Hematopoietic multipotent progenitor cell treated with erythropoietin and hydrocortisone succinate and interleukin-3 and kit ligand, for 6 days (in vitro differentiated cells): ENCODE results near the gene LRRC59.
"Not testable (repeated sequence)": the region's sequence is repeated elsewhere in the genome, so short reads cannot be mapped to it uniquely, and the experiment has no call there.

ENCODE experiments used
- DNase-seq: peaks from one replicate; pipeline ENCODE4 v3.0.0-alpha.2; 2015

LRRC59 gene

DNA sequence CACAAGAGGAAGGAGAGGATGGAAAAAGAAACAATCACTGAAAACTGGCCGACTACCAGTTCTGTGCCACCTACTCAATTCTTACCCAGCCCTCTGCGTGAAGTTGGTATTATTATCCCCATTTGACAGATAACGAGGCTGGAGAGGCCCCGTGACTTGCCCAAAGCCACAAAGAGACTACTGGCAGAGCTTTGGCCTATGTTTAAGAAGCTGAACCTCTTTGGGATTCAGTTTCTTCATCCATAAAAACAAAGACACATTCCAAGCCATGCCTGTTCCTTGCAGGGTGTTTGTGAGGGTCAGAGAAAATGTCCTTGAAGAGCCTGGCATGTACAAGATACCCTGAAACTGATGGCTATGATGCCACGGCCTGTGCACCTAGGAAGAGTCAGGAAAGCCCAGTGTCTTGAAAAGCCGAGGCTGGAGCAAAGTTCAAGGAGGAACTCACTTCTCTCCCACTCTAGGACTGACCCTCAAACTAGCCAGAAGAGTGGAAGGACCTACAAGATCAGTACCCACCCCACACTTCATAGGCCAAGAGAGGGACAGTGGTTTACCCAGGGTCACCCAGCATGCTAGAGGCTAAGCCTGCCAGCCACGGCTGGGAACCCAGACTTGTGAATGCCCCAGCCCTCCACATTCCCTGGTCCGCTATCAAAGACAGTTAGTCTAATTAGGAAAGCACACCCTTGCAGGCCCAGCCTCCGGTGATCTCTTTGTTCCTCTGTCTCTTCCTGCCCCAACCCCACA, 27.1 kb upstream of the LRRC59 start:
- DNase-seq: peak; percentile 46

DNA sequence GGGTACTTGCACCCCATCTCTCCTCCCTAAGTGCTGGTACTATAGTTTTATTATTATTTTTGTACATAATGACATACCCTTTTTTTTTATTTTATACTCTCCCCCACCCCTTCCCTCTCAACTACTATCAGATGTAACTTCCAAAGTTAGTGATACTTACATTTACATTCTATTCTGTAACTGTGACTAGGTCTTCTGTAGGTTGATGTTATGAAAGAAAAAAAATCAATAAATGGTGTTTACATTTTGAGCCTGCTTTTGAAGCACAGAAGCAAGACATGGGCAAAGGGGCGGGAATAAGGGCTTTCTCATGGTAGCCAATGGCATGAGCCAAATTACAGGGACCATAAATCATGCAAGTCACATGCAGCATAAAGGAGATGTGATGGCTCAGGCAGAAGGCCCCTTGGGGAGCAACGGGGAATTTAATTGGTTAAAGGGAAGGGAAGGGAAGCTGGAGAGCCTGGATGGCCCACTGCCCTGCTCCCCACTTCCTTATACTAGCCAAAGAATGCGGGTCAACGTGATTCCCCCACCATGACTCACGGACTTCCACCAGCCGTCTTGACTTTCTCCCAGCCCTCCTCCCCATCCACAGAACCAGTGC, 26.3 kb upstream of the LRRC59 start:
- DNase-seq: peak; percentile 50

DNA sequence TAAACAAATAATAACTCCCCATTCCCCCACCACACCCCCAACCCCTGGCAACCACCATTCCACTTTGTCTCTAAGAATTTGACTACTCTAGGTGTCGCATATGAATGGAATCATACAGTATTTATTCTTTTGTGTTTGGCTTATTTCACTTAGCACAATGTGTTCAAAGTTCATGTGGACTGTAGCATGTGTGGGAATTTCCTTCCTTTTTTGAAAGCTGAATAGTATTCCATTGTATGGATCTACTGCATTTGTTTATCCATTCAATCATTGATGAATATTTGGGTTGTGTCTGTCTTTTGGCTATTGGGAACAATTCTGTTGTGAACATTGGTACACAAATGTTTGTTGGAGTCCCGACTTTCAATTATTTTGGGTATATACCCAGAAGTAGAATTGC, 25.4 kb upstream of the LRRC59 start:
- no peak for DNase-seq

DNA sequence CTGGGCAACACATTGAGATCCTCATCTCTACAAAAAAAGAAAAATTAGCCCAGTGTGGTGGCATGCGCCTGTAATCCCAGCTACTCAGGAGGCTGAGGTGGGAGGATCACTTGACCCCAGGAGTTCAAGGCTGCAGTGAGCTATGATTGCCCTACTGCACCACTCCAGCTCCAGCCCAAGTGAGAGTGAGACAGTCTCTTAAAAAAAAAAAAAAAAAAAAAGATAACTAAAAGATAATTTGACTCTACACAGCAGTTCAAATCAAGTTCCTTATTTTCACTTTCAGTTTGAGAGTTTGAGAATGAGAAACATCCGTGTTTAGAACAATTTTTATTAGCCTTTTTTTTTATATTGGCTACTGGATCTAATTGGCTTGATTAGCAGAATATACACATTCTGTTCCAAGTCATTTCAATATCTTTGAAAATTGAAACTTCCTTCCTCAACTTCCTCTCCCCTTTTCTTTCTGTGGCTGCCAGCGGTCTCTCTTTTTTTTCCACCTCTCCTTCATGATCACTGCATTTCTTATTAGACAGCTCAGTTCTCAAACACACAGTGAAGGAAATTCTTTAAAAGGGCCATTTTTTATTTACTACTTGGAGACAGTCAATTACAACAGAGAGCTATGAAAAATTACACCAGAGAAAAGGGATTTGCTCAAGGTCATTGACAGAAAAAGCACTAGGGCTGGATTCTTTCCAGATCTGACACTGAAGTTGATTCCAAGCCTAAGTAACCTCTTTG, 24.2 kb upstream of the LRRC59 start:
- peak; percentile 70 for DNase-seq

DNA sequence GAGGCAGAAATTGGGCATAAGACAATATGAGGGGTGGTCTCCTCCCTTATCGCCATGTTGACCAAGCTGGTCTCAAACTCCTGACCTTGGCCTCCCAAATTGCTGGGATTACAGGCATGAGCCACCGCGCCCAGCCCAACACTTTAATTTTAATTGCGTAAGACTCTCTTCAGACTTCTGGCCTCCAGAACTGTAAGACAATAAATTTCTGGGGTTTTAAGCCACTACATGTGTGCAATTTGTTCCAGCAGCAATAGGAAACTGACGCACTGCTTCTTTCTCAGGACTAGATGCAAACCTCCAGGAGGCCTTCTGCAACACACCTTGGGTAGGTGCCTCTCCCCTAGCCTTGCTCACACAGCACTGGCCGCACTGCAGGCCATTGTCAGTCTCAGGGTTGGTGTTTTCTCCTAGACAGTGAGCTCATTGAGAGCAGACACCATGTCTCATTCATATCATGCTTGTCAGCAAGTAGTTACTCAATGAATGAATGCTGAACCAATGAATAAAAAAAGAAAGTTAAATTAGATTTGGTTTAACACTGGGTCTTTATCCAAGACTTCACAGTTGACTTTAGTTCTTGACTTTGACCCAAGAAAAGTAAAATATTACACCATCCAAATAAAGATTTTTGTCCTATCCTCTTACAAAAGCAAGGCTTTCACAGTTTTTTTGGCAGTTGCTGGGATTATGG, 23.2 kb upstream of the LRRC59 start:
- DNase-seq: no peak

DNA sequence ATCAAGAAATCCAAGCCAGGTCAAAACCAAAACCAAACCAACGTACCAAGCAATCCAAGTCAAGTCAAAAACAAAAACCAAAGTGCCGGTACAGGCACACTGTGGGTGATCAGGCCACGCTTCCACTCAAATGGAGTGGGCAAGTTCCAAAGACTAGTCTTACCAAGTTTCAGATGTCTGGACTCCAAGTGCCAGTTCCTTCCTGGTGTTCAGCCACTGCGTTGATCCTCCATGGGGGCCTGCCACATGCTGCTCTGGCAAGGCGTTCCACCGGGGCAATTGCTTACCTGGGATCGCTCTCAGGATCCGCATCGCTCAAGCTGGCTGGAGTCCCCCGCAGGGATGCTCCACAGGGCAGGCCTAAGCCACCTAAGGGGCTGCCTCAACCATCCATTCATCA, 22.3 kb upstream of the LRRC59 start:
- not testable (repeated sequence) for DNase-seq

DNA sequence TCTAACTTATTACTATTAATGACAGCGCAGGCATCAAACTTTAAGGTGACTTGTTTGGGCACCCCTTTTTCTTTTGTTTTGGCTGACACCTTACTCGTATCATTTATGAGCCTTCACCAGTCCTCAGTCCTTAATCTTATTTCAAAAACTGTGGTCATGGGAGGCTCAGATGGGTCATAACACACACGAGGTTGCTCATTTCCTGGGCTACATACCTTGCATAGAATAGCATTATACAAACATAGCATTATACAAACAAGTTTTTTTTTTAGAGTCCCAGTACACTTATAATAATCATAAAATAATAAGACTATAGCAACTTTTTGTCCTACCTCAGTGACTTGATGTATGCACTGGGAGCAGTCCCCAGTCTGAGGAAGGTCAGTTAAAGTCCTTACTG, 17.5 kb upstream of the LRRC59 start:
- DNase-seq: no peak

DNA sequence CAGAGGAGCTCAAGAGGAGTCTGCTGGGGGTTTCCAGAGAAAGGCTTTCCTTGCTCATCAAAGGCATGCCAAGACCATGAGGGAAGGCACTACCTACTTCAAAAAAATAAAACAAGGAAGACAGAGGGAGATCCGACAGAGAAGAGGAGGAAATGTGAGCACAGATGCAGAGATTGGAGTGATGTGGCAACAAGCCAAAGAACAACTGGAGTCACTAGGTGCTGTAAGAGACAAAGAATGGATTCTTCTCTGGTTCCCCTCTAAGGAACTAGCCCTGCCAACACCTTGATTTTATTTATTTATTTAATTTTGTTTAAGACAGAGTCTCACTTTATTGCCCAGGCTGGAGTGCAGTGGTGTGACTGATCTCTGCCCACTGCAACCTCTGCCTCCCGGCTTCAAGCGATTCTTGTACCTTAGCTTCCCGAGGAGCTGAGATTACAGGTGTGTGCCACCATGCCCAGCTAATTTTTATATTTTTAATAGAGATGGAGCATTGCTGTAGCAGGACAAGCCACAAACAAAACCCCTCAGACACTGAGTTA, 14.9 kb upstream of the LRRC59 start:
- peak; percentile 24 for DNase-seq

DNA sequence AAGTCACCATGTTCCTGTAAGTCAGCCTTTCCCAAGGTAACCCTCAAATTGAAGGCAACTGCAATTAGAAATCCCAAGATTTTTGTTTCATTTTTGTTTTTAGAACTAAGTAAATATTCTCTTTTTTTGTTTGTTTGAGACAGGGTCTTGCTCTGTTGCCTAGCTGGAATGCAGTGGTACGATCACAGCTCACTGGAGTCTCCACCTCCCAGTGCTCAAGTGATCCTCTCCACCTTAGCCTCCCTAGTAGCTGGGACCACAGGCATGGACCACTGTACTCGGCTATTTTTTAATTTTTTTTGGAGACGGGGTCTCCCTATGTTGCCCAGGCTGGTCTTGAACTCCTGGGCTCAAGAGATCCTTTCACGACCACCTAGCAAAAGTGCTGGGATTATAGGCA, 10.6 kb upstream of the LRRC59 start:
- DNase-seq: no peak

DNA sequence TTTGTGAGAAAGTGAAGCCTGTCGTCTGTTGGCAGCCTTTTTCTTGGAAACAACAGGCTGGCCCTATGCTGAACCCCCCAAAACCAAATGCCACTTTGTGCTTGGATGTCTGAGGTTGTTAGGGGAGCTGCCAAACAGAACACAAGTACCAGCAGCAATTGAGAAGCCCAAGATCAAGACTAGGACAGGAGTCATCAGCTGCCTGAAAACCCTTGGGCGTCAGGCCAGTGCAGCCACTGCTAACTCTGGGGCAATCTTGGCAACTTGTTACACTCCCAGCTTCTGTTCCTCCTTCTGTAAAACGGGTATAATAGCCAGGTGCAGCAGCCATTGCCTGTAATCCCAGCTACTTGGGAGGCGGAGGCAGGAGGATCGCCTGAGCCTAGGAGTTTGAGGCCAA, 9.3 kb upstream of the LRRC59 start:
- DNase-seq: no peak

DNA sequence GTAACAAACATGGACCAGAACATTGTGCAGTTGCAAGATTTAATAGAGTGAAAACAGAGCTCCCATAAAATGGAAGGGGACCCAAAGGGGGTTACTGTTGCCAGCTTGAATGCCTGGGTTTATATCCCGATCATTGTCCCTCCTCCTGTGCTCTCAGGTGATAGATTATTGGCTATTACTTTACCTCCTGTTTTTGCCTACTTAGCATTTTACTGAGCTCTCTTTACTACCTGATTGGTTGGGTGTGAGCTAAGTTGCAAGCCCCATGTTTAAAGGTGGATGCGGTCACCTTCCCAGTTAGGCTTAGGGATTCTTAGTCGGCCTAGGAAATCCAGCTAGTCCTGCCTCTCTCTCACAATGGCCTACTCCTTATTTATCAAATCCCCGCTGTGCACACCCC, 8.0 kb upstream of the LRRC59 start:
- DNase-seq: not testable (repeated sequence)

DNA sequence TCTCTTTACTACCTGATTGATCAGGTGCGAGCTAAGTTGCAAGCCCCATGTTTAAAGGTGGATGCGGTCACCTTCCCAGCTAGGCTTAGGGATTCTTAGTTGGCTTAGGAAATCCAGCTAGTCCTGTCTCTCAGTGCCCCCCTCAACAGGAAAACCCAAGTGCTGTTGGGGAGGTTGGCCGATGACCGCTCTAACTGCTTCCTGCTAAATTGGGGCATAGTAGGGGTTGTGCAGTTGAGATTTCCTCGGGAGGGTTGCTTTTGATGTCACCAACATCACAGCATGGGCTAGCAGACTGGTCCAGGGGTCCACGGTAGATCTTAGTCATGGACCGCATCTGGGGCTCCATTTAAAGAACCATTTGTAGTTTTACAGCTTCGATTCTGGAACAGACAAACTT, 2.3 kb upstream of the LRRC59 start:
- not testable (repeated sequence) for DNase-seq

DNA sequence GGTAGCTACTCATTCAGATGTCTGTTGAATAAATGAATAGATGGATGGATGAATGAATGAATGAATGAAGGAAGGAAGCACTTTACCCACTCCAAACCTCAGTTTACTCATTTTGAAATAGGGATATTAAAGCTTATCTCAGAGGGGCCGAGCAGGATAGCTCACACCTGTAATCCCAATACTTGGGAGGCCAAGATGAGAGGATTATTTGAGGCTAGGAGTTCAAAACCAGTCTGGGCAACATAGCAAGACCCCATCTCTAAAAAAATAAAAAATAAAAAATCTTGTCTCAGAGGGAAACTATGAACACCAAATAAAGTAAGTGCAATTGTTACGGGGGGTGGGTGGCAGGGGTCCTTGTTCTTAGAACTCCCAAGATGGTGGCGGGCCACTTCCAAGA, 1.3 kb upstream of the LRRC59 start:
- DNase-seq: not testable (repeated sequence)

DNA sequence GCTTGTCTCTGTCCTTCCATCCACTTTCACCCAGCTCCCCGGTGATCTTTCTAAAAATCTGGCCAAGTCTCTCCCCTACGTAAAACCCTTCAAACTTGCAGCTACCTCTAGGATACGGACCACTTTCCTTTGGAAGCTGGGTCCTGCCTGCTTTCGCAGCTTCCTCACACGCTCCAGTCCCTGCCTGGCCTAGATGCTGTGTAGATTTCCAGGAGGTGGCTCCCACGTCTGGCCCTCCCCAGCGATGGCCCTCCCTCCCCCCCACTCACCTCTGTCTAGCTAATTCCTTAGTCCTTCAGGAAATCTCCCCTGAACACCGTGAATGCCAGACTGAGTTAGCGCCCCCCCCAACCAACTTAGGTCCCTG, 579 bp upstream of the LRRC59 start:
- DNase-seq: no peak

DNA sequence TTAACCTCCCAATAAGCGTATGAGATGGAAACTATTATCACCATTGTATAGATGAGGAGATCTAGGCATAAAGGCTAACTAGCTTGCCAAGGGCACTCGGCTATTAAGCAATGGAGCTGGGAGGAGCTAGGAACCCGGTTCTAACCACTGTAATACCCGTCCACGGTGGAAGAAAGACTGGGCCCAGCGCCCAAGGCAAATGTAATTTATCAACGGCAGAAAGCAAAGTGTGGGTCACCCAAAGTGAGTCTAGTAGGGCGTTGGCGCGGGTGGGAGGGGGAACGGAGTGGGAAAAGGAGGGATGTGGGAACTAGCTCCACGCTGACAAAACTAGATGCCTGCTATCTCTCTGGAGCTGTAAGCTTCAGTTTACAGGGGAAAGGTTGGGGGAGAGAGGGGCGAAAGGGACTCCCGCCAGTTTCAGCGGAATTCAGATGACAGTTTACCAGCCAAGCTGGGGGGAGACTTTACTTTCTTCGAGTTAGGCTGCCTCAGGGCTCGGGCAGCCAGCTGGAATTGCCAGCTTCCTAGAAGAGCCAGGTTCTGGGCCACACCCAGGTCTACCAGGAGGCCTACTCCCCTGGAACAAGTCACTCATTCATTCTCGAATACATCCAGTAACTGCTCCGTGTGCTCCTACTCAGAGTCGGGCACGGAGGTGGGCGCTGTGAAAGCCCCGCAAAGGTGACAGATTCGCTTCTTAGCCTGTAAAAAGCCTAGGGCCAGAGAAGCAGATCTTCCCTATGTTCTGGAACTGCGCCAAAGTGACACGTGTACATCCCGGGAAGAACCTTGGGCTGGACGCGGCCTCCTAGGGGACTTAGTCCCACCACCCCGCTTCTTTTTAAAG, 837 bp downstream of the LRRC59 start:
- peak; percentile 72 for DNase-seq

DNA sequence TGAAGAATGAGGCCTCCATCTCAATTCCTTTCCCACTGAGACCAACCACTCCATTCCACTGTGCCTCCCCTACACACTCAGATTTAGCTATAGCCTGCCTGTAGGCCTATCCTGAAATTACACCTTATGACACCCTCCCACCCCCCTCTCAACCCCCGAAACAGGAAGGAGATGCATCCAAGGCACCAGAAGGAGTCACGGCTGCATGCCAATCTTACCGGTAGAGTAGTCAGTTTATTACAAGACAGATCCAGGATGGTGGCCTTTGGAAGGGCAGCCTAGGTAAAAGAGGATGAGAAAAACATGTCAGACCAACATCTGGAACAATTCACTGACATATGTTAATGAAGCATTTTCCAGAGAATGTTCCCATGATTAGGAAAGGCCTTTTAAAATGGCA, 2.6 kb downstream of the LRRC59 start:
- peak; percentile 46 for DNase-seq

DNA sequence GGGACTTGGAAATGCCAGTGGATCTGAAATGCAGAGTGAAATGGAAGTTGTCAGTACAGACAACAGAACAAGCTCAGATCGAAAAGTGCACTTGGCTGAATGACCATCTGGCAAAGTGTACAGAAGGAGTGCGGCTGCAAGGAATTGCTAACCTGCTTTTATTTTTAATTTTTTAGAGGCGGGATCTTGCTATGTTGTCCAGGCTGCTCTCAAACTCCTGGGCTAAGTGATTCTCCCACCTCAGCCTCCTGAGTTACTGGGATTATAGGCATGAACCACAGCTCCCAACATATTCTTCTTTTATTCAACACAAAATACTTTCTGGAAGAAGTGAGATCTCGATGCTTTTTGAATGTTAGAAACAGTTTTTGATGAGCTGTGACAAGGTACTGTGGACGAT, 3.6 kb downstream of the LRRC59 start:
- no peak for DNase-seq

DNA sequence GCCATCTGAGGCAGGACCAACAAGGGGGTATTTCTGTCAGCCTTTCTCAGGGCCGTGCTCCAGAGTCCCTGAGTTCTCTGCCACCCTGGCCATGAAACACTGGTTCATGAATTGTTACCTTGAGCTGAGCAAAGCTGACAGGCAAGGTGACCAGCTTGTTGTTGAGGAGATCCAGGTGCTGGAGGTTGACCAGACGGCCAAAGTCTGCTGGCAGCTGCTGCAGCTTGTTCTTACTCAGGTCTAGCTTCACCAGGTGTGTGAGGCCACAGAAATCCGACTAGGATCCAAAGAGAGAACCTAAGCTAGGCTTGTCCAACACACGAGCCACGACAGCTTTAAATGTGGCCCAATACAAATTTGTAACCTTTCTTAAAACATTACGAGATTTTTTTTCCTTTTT, 4.7 kb downstream of the LRRC59 start:
- DNase-seq: no peak

DNA sequence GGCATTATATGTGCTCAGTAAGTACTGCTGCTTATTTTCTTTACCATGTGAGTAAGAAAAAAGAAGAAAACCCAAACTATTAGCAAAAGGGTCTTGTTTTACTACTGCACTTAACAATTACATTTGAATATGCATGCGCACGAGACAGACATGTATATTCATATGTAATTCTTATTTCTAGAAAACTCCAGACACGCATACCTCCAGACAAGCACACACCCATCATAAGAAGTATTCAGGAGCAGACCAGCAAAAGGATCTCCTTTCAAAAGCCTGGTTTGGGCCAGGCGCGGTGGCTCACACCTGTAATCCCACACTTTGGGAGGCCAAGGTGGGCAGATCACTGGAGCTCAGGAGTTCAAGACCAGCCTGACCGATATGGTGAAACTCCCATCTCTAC, 7.8 kb downstream of the LRRC59 start:
- DNase-seq: no peak

DNA sequence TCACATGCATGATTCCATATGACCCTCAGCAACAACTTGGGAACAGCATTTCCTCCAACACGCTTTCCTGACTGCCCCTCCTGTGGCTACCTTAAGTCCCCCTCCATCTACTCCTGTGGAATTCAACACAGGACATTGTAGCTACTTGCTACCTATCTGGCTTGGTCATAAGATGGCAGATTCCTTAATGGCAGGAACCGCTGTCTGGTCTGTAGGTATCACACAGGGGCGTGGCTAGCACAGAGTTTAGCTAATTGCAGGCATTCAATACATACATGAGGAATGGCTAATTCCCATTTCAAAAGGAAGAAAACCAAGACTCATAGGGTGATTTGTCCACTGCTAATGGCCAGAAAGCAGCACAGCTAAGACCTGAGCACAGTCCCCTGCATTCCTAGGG, 8.6 kb downstream of the LRRC59 start:
- no peak for DNase-seq

DNA sequence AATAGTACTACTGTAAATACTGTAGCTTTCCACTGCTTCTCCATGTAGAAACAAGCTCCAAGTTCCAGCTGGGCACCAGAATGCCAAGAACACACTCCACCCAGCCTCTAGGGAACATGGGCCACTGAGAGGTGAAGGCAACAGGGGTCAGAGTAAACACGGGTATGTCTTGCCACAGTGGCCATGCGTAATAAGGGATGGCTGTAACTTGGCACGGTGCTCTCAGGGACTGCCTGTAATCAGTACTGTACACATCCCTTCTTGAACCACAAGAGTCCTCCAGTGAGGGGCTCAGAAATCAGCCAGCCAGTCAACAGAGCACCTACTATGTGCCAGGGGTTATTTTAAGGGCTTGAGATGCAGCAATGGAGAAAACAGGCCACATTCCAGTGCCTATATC, 10.8 kb downstream of the LRRC59 start:
- no peak for DNase-seq

DNA sequence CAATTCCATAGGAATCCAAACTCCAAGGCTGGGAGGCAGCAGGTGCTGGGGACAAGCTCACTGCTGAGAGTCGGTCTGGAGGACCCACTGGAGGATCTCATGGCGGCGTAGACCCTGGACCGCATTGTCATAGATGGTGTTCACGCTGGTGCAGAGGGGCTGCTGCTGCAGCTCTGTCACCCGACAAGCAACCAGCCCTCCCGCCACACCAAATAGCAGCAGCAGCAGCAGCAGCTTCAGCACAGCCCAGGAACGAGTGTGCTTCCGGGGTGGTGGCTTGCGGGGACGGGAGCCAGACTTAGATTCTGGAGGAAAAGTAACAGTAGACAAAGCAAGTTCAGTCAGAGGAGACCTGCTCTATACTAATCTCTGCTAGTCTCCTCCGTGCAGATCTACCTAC, 14.4 kb downstream of the LRRC59 start:
- no peak for DNase-seq
